OCI-LY7 (cell line): ENCODE data around the gene ELP1.
"Not testable (repeated sequence)": the region's sequence is repeated elsewhere in the genome, so short reads cannot be mapped to it uniquely, and the experiment has no call there.

Experiments
- EZH2phosphoT487 ChIP-seq: fragments of 200-600 bp; sonication (generic); IDR thresholded peaks from 2 replicates; pipeline ENCODE4 v1.6.1; 2018; ENCODE audit warnings: low read depth, borderline replicate concordance, mild to moderate bottlenecking, mixed run types, antibody characterized with exemption, low read length, moderate library complexity, mixed read lengths
- TF ChIP-seq, protein P1 (sequence below): fragments of 200-600 bp; sonication (generic); conservative IDR thresholded peaks from 2 replicates; pipeline ENCODE4 v1.5.1; 2014; ENCODE audit warnings: mild to moderate bottlenecking, antibody characterized with exemption, low read length, moderate library complexity, mixed read lengths

DNA sequence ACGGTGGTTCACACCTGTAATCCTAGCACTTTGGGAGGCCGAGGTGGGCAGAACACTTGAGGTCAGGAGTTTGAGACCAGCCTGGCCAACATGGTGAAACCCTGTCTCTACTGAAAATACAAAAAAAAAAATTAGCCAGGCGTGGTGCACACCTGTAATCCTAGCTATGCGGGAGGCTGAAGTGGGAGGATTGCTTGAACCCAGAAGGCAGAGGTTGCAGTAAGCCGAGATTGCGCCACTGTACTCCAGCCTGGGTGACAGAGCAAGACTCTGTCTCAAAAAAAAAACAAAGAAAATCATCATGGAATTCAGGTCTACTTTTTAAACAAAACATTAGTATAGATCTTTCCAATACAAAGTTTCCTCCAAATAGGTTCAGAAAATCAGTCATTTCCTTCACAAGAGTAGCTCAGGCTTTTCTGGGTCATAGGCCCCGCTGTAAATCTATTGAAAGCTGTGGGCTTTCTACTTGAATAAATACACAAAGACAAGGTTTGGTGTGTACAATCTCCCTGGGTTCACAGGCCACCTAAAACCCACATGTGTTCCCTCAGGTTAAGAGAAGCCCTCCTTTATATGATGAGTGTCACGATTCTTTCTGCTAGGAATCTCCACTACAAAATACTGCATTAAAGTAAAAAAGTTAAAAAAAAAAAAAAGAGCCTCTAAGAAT lies 34.8 kb downstream of the ELP1 start:
- TF ChIP-seq, protein P1, sequence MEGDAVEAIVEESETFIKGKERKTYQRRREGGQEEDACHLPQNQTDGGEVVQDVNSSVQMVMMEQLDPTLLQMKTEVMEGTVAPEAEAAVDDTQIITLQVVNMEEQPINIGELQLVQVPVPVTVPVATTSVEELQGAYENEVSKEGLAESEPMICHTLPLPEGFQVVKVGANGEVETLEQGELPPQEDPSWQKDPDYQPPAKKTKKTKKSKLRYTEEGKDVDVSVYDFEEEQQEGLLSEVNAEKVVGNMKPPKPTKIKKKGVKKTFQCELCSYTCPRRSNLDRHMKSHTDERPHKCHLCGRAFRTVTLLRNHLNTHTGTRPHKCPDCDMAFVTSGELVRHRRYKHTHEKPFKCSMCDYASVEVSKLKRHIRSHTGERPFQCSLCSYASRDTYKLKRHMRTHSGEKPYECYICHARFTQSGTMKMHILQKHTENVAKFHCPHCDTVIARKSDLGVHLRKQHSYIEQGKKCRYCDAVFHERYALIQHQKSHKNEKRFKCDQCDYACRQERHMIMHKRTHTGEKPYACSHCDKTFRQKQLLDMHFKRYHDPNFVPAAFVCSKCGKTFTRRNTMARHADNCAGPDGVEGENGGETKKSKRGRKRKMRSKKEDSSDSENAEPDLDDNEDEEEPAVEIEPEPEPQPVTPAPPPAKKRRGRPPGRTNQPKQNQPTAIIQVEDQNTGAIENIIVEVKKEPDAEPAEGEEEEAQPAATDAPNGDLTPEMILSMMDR, result not testable (repeated sequence)
- TF ChIP-seq EZH2phosphoT487, result not testable (repeated sequence)
